Activated CD8-positive, alpha-beta T cell treated with anti-CD3 and anti-CD28 coated beads for 36 hours (primary cell): ENCODE results near the gene C12orf60. TPM values are rescaled to one million over a fixed set of nuclear protein-coding genes. Genes with fewer than 3 reads are reported as not detected.

Experiments used
- ATAC-seq: fragments of 200-7000 bp; cut with Tn5 transposase; one replicate; pipeline ENCODE4 v1.10.0; 2021; ENCODE audit warnings: mild to moderate bottlenecking, moderate library complexity
- CTCF ChIA-PET: fragments of 350-600 bp; sonication (Branson Sonifier 250); formaldehyde crosslinking; loops from one replicate; lab custom pipeline; 2021; ENCODE audit warnings: antibody characterized with exemption; lab: Charles Lee
- POLR2A ChIA-PET: fragments of 350-600 bp; sonication (Branson Sonifier 250); formaldehyde crosslinking; loops from one replicate; lab custom pipeline; 2021; ENCODE audit warnings: antibody characterized with exemption; lab: Charles Lee
- DNase-seq: peaks from one replicate; pipeline ENCODE4 v3.0.0-alpha.2; 2020
- H3K27ac Mint-ChIP-seq: one replicate; pipeline ENCODE4 v1.8.0; 2021; ENCODE audit warnings: mild to moderate bottlenecking, mixed read lengths
- H3K27me3 Mint-ChIP-seq: one replicate; pipeline ENCODE4 v1.8.0; 2021; ENCODE audit warnings: mixed read lengths
- H3K36me3 Mint-ChIP-seq: one replicate; pipeline ENCODE4 v1.8.0; 2021; ENCODE audit warnings: low read depth, mixed read lengths
- H3K4me1 Mint-ChIP-seq: one replicate; pipeline ENCODE4 v1.8.0; 2021; ENCODE audit warnings: low read depth, mixed read lengths
- H3K4me3 Mint-ChIP-seq: one replicate; pipeline ENCODE4 v1.8.0; 2021; ENCODE audit warnings: mild to moderate bottlenecking, moderate library complexity, mixed read lengths
- H3K9me3 Mint-ChIP-seq: one replicate; pipeline ENCODE4 v1.8.0; 2021; ENCODE audit warnings: mixed read lengths
- CTCF ChIP-seq: fragments of 200-600 bp; IDR thresholded peaks from one replicate; pipeline ENCODE4 v1.8.0; 2022; ENCODE audit warnings: antibody characterized with exemption, mild to moderate bottlenecking
- intact Hi-C: fragments of 100-400 bp; cut with micrococcal nuclease; formaldehyde crosslinking; loops from one replicate; pipeline ENCODE4 v1.10.0; 2022
- total RNA-seq, 2 experiments: library from RNA; stranded (reverse); gene quantifications; one replicate each; pipeline ENCODE4 v1.2.3, GENCODE V29; 2021

The C12orf60 gene
- total RNA-seq, 2 experiments from 2014 or later, result 3.3 to 4.2 TPM

DNA sequence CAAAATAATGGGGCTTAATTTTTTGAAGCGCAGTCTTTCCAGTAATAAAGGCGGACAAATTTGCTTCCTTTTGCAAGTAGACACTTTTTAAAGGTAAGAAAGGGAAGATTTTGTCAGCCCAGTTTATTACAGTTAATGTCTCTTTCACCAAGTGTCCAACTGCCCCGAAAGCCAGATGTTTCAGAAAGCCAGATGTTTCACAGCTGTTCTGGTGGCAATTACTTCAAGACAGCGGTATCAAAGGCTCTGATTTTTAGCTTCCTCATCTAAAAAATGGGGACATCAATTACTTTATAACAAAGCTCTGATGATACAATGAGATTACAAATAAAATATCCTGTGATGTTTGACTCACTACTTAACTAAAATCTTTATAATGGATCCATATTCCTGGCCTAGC is 1.2 kb upstream of the C12orf60 start:
- Mint-ChIP-seq H3K27me3 (no peaks in the 10 kb centered on the region), H3K9me3 (no peaks in the 10 kb centered on the region), H3K27ac (no peak overlapping the region), H3K4me1 (peaks cover 37% of the 10 kb centered on the region), H3K4me3 (no peak overlapping the region), H3K36me3 (peaks cover 35% of the 10 kb centered on the region)
- no peak for TF ChIP-seq CTCF
- DNase-seq (no peak), ATAC-seq (no peak)
- CTCF ChIA-PET, result interaction anchor here (1.0 to 3.4 kb wide), 7 partner anchors 17 to 419 kb away, joined by 3 to 18 read pairs (median 5); partner anchors contain the start of gene RERG
- intact Hi-C loops, result loop anchor here (1.0 kb wide), 1 partner anchor 28 kb away; a partner anchor contains a TSS
- POLR2A ChIA-PET, result interaction anchor here (0.7 to 3.0 kb wide), 8 partner anchors 9 to 388 kb away, joined by 3 to 33 read pairs (median 5); a partner anchor contains a TSS

- DNase-seq, result no peak
- POLR2A ChIA-PET, result interaction anchor here (0.7 to 3.0 kb wide), 9 partner anchors 10 to 388 kb away, joined by 3 to 33 read pairs (median 5); a partner anchor contains a TSS
Measured at GRCh38 chr12:14802721-14803010, 804 bp upstream of the C12orf60 start.

DNA sequence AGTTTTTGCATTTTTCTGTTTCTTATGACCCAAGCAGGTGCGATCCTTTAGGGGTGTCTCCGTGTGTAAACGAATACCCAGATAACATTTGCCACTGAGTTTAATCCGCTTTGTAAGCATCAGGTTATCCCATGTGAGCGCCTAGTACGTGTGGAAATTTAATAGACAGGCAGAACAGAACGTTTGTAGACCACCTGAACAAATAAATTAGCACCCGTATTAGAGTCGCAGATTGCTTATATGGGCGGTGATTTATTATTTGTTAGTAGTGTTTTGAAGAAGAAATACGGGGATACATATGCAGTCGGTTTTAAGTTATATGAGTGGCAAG is 325 bp downstream of the C12orf60 start:
- no peak overlapping the region for H3K4me3 Mint-ChIP-seq
- ChIA-PET POLR2A (interaction anchor here (1.4 to 3.0 kb wide), 3 partner anchors 11 to 33 kb away, joined by 3 to 33 read pairs (median 5); a partner anchor contains a TSS), CTCF (interaction anchor here (1.0 to 3.4 kb wide), 4 partner anchors 22 to 192 kb away, joined by 4 to 18 read pairs (median 12); a partner anchor contains a TSS)
- DNase-seq (no peak), ATAC-seq (peak; percentile 1)
- no peaks in the 10 kb centered on the region for H3K9me3 Mint-ChIP-seq
- no peak overlapping the region for H3K27ac Mint-ChIP-seq
- H3K4me1 Mint-ChIP-seq, result peaks cover 37% of the 10 kb centered on the region
- H3K27me3 Mint-ChIP-seq, result no peaks in the 10 kb centered on the region
- intact Hi-C loops, result no loop called here
- no peak for TF ChIP-seq CTCF
- H3K36me3 Mint-ChIP-seq, result peaks cover 22% of the 10 kb centered on the region

More at GRCh38 chr12:14802721-14803010, 804 bp upstream of the C12orf60 start:
- H3K4me3 Mint-ChIP-seq, result no peak overlapping the region
- H3K27ac Mint-ChIP-seq, result no peak overlapping the region
- no peaks in the 10 kb centered on the region for H3K9me3 Mint-ChIP-seq
- H3K4me1 Mint-ChIP-seq, result peaks cover 37% of the 10 kb centered on the region
- peaks cover 31% of the 10 kb centered on the region for H3K36me3 Mint-ChIP-seq
- TF ChIP-seq CTCF, result no peak
- no peak for ATAC-seq
- intact Hi-C loops, result loop anchor here (1.0 kb wide), 1 partner anchor 28 kb away; a partner anchor contains a TSS
- CTCF ChIA-PET, result interaction anchor here (0.9 to 3.4 kb wide), 8 partner anchors 13 to 418 kb away, joined by 3 to 18 read pairs (median 4); partner anchors contain the start of gene RERG
- H3K27me3 Mint-ChIP-seq, result no peaks in the 10 kb centered on the region

- Mint-ChIP-seq H3K27me3 (peaks cover 2% of the 10 kb centered on the region), H3K27ac (peak overlapping the region; percentile 38), H3K4me3 (no peak overlapping the region), H3K9me3 (no peaks in the 10 kb centered on the region), H3K36me3 (no peaks in the 10 kb centered on the region), H3K4me1 (peaks cover 18% of the 10 kb centered on the region)
- ChIA-PET CTCF (interaction anchor here (1.0 to 3.1 kb wide), 4 partner anchors 86 to 187 kb away, joined by 3 to 12 read pairs (median 4); no protein-coding TSS in a partner anchor), POLR2A (interaction anchor here (1.1 kb wide), 2 partner anchors 35 to 40 kb away, joined by 3 read pairs; a partner anchor contains a TSS)
- DNase-seq, result no peak
- intact Hi-C loops, result no loop called here
- no peak for ATAC-seq
- TF ChIP-seq CTCF, result no peak
Measured at GRCh38 chr12:14810167-14810952, 6.9 kb downstream of the C12orf60 start.
